DND-41 (cell line): ENCODE results near the gene POLD2.

Source experiments
- EZH2 ChIP-seq: IDR thresholded peaks from 3 replicates; pipeline ENCODE4 v1.6.1; 2012; ENCODE audit warnings: borderline replicate concordance, low read depth, mild to moderate bottlenecking, moderate library complexity, low read length, inconsistent platforms; ENCODE audit not compliant: severe bottlenecking
- TF ChIP-seq, protein P1 (sequence below): IDR thresholded peaks from 2 replicates; pipeline ENCODE4 v1.5.1; 2012; ENCODE audit warnings: borderline replicate concordance, low read length, moderate library complexity, mild to moderate bottlenecking; ENCODE audit not compliant: poor library complexity, severe bottlenecking; ENCODE audit errors: extremely low read depth

GRCh38 chr7:44078521-44078920, 44.8 kb downstream of the POLD2 start:
- TF ChIP-seq, protein P1, sequence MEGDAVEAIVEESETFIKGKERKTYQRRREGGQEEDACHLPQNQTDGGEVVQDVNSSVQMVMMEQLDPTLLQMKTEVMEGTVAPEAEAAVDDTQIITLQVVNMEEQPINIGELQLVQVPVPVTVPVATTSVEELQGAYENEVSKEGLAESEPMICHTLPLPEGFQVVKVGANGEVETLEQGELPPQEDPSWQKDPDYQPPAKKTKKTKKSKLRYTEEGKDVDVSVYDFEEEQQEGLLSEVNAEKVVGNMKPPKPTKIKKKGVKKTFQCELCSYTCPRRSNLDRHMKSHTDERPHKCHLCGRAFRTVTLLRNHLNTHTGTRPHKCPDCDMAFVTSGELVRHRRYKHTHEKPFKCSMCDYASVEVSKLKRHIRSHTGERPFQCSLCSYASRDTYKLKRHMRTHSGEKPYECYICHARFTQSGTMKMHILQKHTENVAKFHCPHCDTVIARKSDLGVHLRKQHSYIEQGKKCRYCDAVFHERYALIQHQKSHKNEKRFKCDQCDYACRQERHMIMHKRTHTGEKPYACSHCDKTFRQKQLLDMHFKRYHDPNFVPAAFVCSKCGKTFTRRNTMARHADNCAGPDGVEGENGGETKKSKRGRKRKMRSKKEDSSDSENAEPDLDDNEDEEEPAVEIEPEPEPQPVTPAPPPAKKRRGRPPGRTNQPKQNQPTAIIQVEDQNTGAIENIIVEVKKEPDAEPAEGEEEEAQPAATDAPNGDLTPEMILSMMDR = no peak
- TF ChIP-seq EZH2 = no peak
